PC-3 (cell line): ENCODE data around the gene PHAF1. TPM values are rescaled to one million over a fixed set of nuclear protein-coding genes. Genes with fewer than 3 reads are reported as not detected.

Experiments used
- ATAC-seq: fragments of 200-7000 bp; cut with Tn5 transposase; 2 replicates; pipeline ENCODE4 v1.9.1; 2020; ENCODE audit warnings: mild to moderate bottlenecking, moderate library complexity
- BruUV-seq: library from RNA; stranded (reverse); fragments of 400-500 nt; replicated peaks from 2 replicates; lab custom pipeline; 2021; lab: Mats Ljungman, UMichigan
- CTCF ChIA-PET: fragments of 300-600 bp; sonication (Branson Sonifier 250); formaldehyde crosslinking; loops from one replicate; lab custom pipeline; 2022; ENCODE audit warnings: antibody characterized with exemption; lab: Charles Lee
- POLR2A ChIA-PET: fragments of 300-600 bp; sonication (Branson Sonifier 250); formaldehyde crosslinking; loops from one replicate; lab custom pipeline; 2022; ENCODE audit warnings: antibody characterized with exemption; ENCODE audit not compliant: unreplicated experiment; lab: Charles Lee
- DNase-seq: peaks from one replicate; pipeline ENCODE4 v3.0.0-alpha.2; 2015
- H2AFZ ChIP-seq: fragments of 300-600 bp; sonication (generic); 2 replicates; pipeline ENCODE4 v1.6.0; 2016; ENCODE audit warnings: antibody characterized with exemption, low read length
- H3F3A ChIP-seq: fragments of 300-600 bp; sonication (generic); one replicate; pipeline ENCODE4 v1.6.0; 2017; ENCODE audit warnings: antibody characterized with exemption, low read length, control low read depth, mild to moderate bottlenecking; ENCODE audit not compliant: unreplicated experiment
- H3K27ac ChIP-seq: fragments of 300-600 bp; sonication (generic); 2 replicates; pipeline ENCODE4 v1.5.1; 2016; ENCODE audit warnings: mild to moderate bottlenecking, low read length
- H3K27me3 ChIP-seq: fragments of 300-600 bp; sonication (generic); 2 replicates; pipeline ENCODE4 v1.6.1; 2016; ENCODE audit warnings: low read length, mixed read lengths
- H3K36me3 ChIP-seq: fragments of 300-600 bp; sonication (generic); 2 replicates; pipeline ENCODE4 v1.6.1; 2016; ENCODE audit warnings: low read depth, mixed run types, low read length, mixed read lengths
- H3K4me1 ChIP-seq: fragments of 300-600 bp; sonication (generic); 2 replicates; pipeline ENCODE4 v1.5.1; 2016; ENCODE audit warnings: low read length; ENCODE audit not compliant: insufficient read depth
- H3K4me2 ChIP-seq: fragments of 300-600 bp; sonication (generic); 2 replicates; pipeline ENCODE4 v1.6.0; 2016; ENCODE audit warnings: low read length
- H3K4me3 ChIP-seq: fragments of 300-600 bp; sonication (generic); 2 replicates; pipeline ENCODE4 v1.5.1; 2016; ENCODE audit warnings: mild to moderate bottlenecking, low read length, mixed read lengths
- H3K79me2 ChIP-seq: fragments of 300-600 bp; sonication (generic); 2 replicates; pipeline ENCODE4 v1.6.1; 2017; ENCODE audit warnings: low read length, mixed read lengths
- H3K9ac ChIP-seq: fragments of 300-600 bp; sonication (generic); 2 replicates; pipeline ENCODE4 v1.6.0; 2016; ENCODE audit warnings: mild to moderate bottlenecking, low read length
- H3K9me2 ChIP-seq: fragments of 300-600 bp; sonication (generic); replicated peaks from 2 replicates; pipeline ENCODE4 v1.6.1; 2016; ENCODE audit warnings: mixed run types, low read length, mixed read lengths
- H3K9me3 ChIP-seq: fragments of 300-600 bp; sonication (generic); 2 replicates; pipeline ENCODE4 v1.6.1; 2016; ENCODE audit warnings: low read length, mixed read lengths
- H4K20me1 ChIP-seq: fragments of 300-600 bp; sonication (generic); 2 replicates; pipeline ENCODE4 v1.6.1; 2016; ENCODE audit warnings: low read length, mixed read lengths
- EZH2 ChIP-seq: fragments of 300-600 bp; sonication (generic); IDR thresholded peaks from one replicate; pipeline ENCODE4 v1.6.1; 2017; ENCODE audit warnings: antibody characterized with exemption, mild to moderate bottlenecking, low read length; ENCODE audit not compliant: unreplicated experiment
- EZH2phosphoT487 ChIP-seq: fragments of 300-600 bp; sonication (generic); IDR thresholded peaks from 2 replicates; pipeline ENCODE4 v1.6.1; 2018; ENCODE audit warnings: mild to moderate bottlenecking, antibody characterized with exemption, low read length, borderline replicate concordance
- intact Hi-C: fragments of 100-400 bp; cut with micrococcal nuclease; formaldehyde crosslinking; loops from 2 replicates; pipeline ENCODE4 v1.9.0; 2023
- total RNA-seq: library from RNA; depleted of rRNA; stranded (reverse); fragments of >200 nt; gene quantifications from 2 replicates; pipeline ENCODE4 v1.2.3, GENCODE V29; 2014
- TF ChIP-seq, protein P1 (sequence below): fragments of 300-600 bp; sonication (generic); conservative IDR thresholded peaks from 2 replicates; pipeline ENCODE4 v1.5.1; 2017; ENCODE audit warnings: antibody characterized with exemption, low read depth, mild to moderate bottlenecking, low read length

Gene PHAF1
- total RNA-seq, 1 experiment from 2014 or later: 18.8 TPM

DNA sequence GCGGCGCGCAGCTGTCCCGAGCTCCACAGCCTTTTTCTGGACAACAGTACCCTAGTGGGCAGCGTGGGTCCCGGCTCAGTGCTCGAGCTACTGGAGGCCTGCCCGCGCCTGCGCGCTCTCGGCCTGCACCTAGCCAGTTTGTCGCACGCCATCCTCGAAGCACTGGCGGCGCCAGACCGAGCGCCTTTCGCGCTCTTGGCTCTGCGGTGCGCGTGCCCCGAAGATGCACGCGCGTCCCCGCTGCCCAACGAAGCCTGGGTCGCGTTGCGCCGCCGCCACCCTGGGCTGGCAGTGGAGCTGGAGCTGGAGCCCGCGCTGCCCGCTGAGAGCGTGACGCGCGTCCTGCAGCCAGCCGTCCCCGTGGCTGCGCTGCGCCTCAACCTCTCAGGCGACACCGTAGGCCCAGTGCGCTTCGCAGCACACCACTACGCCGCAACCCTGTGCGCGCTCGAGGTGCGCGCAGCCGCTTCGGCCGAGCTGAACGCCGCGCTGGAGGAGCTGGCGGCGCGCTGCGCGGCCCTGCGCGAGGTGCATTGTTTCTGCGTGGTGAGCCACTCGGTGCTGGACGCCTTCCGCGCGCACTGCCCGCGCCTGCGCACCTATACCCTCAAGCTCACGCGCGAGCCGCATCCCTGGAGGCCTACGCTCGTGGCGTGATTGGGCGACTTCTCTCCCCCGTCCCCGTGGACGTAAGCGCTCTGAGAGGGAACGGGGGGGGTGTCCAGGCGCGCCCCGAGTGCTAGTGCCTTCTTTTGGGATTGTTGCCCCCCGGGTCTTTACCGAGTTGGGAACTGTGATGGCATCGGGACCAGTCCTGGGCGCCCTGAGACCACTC lies 53.6 kb downstream of the PHAF1 start:
- H3K4me3 ChIP-seq: no peak overlapping the region
- BruUV-seq: no TSS peak
- H3K9me2 ChIP-seq: no peaks in the 10 kb centered on the region
- H3F3A ChIP-seq: no peaks in the 10 kb centered on the region
- no peaks in the 10 kb centered on the region for H3K79me2 ChIP-seq
- peaks cover 16% of the 10 kb centered on the region for H3K4me1 ChIP-seq
- ATAC-seq (no peak), DNase-seq (no peak)
- H3K27me3 ChIP-seq: no peaks in the 10 kb centered on the region
- H3K9ac ChIP-seq: no peak overlapping the region
- H4K20me1 ChIP-seq: no peaks in the 10 kb centered on the region
- no peaks in the 10 kb centered on the region for H3K9me3 ChIP-seq
- no peaks in the 10 kb centered on the region for H3K36me3 ChIP-seq
- no peak overlapping the region for H3K4me2 ChIP-seq
- ChIA-PET POLR2A (no interaction called here), CTCF (no interaction called here)
- intact Hi-C loops: loop anchor here (5.0 kb wide), 1 partner anchor 146 kb away; no protein-coding TSS in a partner anchor
- TF ChIP-seq, protein P1, sequence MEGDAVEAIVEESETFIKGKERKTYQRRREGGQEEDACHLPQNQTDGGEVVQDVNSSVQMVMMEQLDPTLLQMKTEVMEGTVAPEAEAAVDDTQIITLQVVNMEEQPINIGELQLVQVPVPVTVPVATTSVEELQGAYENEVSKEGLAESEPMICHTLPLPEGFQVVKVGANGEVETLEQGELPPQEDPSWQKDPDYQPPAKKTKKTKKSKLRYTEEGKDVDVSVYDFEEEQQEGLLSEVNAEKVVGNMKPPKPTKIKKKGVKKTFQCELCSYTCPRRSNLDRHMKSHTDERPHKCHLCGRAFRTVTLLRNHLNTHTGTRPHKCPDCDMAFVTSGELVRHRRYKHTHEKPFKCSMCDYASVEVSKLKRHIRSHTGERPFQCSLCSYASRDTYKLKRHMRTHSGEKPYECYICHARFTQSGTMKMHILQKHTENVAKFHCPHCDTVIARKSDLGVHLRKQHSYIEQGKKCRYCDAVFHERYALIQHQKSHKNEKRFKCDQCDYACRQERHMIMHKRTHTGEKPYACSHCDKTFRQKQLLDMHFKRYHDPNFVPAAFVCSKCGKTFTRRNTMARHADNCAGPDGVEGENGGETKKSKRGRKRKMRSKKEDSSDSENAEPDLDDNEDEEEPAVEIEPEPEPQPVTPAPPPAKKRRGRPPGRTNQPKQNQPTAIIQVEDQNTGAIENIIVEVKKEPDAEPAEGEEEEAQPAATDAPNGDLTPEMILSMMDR: no peak
- TF ChIP-seq EZH2: no peak
- TF ChIP-seq EZH2phosphoT487: no peak
- no peak overlapping the region for H2AFZ ChIP-seq
- no peak overlapping the region for H3K27ac ChIP-seq

DNA sequence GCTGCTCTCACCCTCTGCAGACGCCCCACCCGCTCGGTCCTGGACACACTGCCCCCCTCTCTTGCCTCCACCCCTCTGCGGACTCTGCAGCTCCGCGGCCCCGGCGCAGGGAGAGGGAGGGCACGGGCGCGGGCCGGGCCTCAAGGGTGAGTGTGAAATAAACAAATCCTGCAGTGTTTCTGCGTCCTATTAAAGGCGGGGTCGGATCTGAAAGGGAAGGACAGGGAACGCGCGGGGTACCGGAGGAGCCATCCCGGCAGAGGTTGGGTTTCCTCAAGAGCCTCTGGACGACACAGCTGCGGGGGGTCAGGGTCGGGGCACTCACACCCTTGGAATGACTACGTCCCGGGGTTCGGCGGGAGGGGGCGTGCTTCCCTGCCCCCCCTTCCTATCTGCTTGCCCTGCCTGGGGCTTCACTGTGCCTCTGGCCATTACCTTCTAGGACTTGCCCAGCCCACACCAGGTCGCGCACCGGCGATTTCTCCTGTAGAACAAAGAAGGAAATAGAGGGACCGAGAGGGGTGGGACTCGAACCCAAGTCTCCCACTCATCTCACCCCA lies 54.3 kb downstream of the PHAF1 start:
- H3K27me3 ChIP-seq: no peaks in the 10 kb centered on the region
- no peak overlapping the region for H3K9ac ChIP-seq
- no peaks in the 10 kb centered on the region for H4K20me1 ChIP-seq
- no peaks in the 10 kb centered on the region for H3K79me2 ChIP-seq
- DNase-seq (no peak), ATAC-seq (no peak)
- no peak overlapping the region for H3K4me2 ChIP-seq
- H3F3A ChIP-seq: no peaks in the 10 kb centered on the region
- TF ChIP-seq EZH2phosphoT487 (no peak), EZH2 (no peak)
- TF ChIP-seq, protein P1: no peak
- no peaks in the 10 kb centered on the region for H3K36me3 ChIP-seq
- no peak overlapping the region for H3K4me3 ChIP-seq
- ChIA-PET POLR2A (no interaction called here), CTCF (no interaction called here)
- intact Hi-C loops: loop anchor here (5.0 kb wide), 1 partner anchor 147 kb away; no protein-coding TSS in a partner anchor
- H3K4me1 ChIP-seq: peaks cover 9% of the 10 kb centered on the region
- H3K9me3 ChIP-seq: no peaks in the 10 kb centered on the region
- no peaks in the 10 kb centered on the region for H3K9me2 ChIP-seq
- H3K27ac ChIP-seq: no peak overlapping the region
- no TSS peak for BruUV-seq
- H2AFZ ChIP-seq: no peak overlapping the region

DNA sequence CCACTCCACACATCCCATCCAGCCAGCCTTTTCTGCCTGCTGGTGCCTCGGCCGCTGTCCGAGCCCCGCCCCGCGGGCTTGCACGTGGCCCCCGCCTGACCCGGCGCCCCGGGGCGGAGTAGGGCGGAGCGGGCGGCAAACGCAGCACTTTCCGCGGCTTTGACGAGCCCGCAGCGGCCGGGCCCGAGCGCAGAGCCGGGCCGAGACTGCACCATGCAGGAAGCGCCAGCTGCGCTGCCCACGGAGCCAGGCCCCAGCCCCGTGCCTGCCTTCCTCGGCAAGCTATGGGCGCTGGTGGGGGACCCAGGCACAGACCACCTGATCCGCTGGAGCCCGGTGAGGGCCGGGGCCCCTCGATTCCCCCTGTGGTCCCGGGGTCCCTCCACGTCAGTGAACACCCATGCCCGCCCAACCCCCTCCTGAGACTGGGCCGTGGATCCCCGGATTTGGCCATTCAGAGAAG lies 54.9 kb downstream of the PHAF1 start, which contains the start of gene HSF4:
HSF4 (plus strand) TSS at position 147 of the 463 bp plus-strand sequence; CDS start at position 214, 67 bp downstream.
- ATAC-seq (no peak), DNase-seq (no peak)
- Histone ChIP-seq H3K4me2 (no peak within 1 kb of the TSS), H3K27ac (no peak within 1 kb of the TSS), H2AFZ (no peak within 1 kb of the TSS), H3K27me3 (no peaks in the 10 kb centered on the region), H3K79me2 (no peaks in the 10 kb centered on the region), H3K4me1 (peaks cover 12% of the 10 kb centered on the region), H3F3A (no peaks in the 10 kb centered on the region), H4K20me1 (no peaks in the 10 kb centered on the region), H3K9me2 (no peaks in the 10 kb centered on the region), H3K9ac (no peak within 1 kb of the TSS), H3K9me3 (no peaks in the 10 kb centered on the region), H3K4me3 (no peak within 1 kb of the TSS), H3K36me3 (no peaks in the 10 kb centered on the region)
- TF ChIP-seq EZH2: no peak
- TF ChIP-seq EZH2phosphoT487: no peak
- TF ChIP-seq, protein P1: no peak
- intact Hi-C loops: loop anchor here (5.0 kb wide), 1 partner anchor 147 kb away; no protein-coding TSS in a partner anchor
- no TSS peak for BruUV-seq
- ChIA-PET CTCF (no interaction called here), POLR2A (no interaction called here)
